NCI-H146 treated with DMSO at 0.1 percent for 48 hours (cell line): ENCODE results near the gene MTCL1.
A peak's percentile ranks its signal among the peaks of the same experiment; 100 is the strongest.

ENCODE experiments used
- DNase-seq: peaks from one replicate; lab custom pipeline; 2025; ENCODE audit not compliant: unreplicated experiment; lab: John Stamatoyannopoulos, UW

MTCL1 gene

GRCh38 chr18:8806100-8806797 lies 100.9 kb downstream of the MTCL1 start:
- no peak for DNase-seq

- DNase-seq = no peak
Measured at GRCh38 chr18:8806798-8807487, 101.6 kb downstream of the MTCL1 start.

- DNase-seq = no peak
Measured at GRCh38 chr18:8807488-8807805, 102.1 kb downstream of the MTCL1 start.

GRCh38 chr18:8808001-8808400 lies 102.6 kb downstream of the MTCL1 start:
- DNase-seq = peak; percentile 84

GRCh38 chr18:8809514-8809913 lies 104.2 kb downstream of the MTCL1 start:
- DNase-seq = no peak

- no peak for DNase-seq
Measured at GRCh38 chr18:8810157-8810556, 104.8 kb downstream of the MTCL1 start.

- DNase-seq = no peak
Measured at GRCh38 chr18:8811115-8811514, 105.8 kb downstream of the MTCL1 start.

- no peak for DNase-seq
Measured at GRCh38 chr18:8812631-8813030, 107.3 kb downstream of the MTCL1 start.

- no peak for DNase-seq
Measured at GRCh38 chr18:8813611-8814010, 108.3 kb downstream of the MTCL1 start.

- no peak for DNase-seq
Measured at GRCh38 chr18:8814206-8814605, 108.8 kb downstream of the MTCL1 start.

- DNase-seq = no peak
Measured at GRCh38 chr18:8816220-8816619, 110.9 kb downstream of the MTCL1 start.

- no peak for DNase-seq
Measured at GRCh38 chr18:8816816-8817215, 111.5 kb downstream of the MTCL1 start.

GRCh38 chr18:8818982-8819381 lies 113.6 kb downstream of the MTCL1 start:
- DNase-seq = no peak

GRCh38 chr18:8820396-8821082 lies 115.2 kb downstream of the MTCL1 start:
- DNase-seq = no peak

- DNase-seq = no peak
Measured at GRCh38 chr18:8821083-8821465, 115.7 kb downstream of the MTCL1 start.

GRCh38 chr18:8821531-8821930 lies 116.2 kb downstream of the MTCL1 start:
- no peak for DNase-seq

- no peak for DNase-seq
Measured at GRCh38 chr18:8822643-8823042, 117.3 kb downstream of the MTCL1 start.

- DNase-seq = no peak
Measured at GRCh38 chr18:8823530-8823929, 118.2 kb downstream of the MTCL1 start.

GRCh38 chr18:8824846-8825245 lies 119.5 kb downstream of the MTCL1 start:
- no peak for DNase-seq

- no peak for DNase-seq
Measured at GRCh38 chr18:8825273-8825672, 119.9 kb downstream of the MTCL1 start.

- DNase-seq = no peak
Measured at GRCh38 chr18:8825729-8826375, 120.5 kb downstream of the MTCL1 start.

- no peak for DNase-seq
Measured at GRCh38 chr18:8826514-8826913, 121.2 kb downstream of the MTCL1 start.
